Astrocyte of the cerebellum (primary cell): ENCODE measurements around the gene EYS.

Experiments
- DNase-seq: peaks from one replicate; pipeline ENCODE4 v3.0.0-alpha.2; 2011; ENCODE audit warnings: low read depth
- H3K4me3 ChIP-seq: 2 replicates; pipeline ENCODE4 v1.5.1; 2011; ENCODE audit warnings: mild to moderate bottlenecking, low read depth, low read length, moderate library complexity
- CTCF ChIP-seq: IDR thresholded peaks from 2 replicates; pipeline ENCODE4 v1.5.1; 2012; ENCODE audit warnings: low read length, low read depth, moderate library complexity, mild to moderate bottlenecking; ENCODE audit errors: missing control alignments
- in situ Hi-C: cut with HindIII; loops from 2 replicates; pipeline ENCODE4 v1.10.0; 2017; ENCODE audit warnings: low sequenced_read_pairs

Gene EYS

GRCh38 chr6:64299176-64299575 is 1407.8 kb downstream of the EYS start:
- DNase-seq = no peak
- in situ Hi-C loops = no loop called here
- no peak overlapping the region for H3K4me3 ChIP-seq
- TF ChIP-seq CTCF = no peak

- no peak for TF ChIP-seq CTCF
- no peak overlapping the region for H3K4me3 ChIP-seq
- in situ Hi-C loops = no loop called here
- no peak for DNase-seq
These were observed 1413.0 kb downstream of the EYS start for GRCh38 chr6:64294034-64294433.

GRCh38 chr6:64293298-64293697 is 1413.7 kb downstream of the EYS start:
- TF ChIP-seq CTCF = no peak
- in situ Hi-C loops = no loop called here
- H3K4me3 ChIP-seq = no peak overlapping the region
- no peak for DNase-seq

GRCh38 chr6:64290867-64291266 is 1416.2 kb downstream of the EYS start:
- H3K4me3 ChIP-seq = no peak overlapping the region
- TF ChIP-seq CTCF = no peak
- in situ Hi-C loops = no loop called here
- DNase-seq = no peak

- DNase-seq = no peak
- in situ Hi-C loops = no loop called here
- no peak for TF ChIP-seq CTCF
- H3K4me3 ChIP-seq = no peak overlapping the region
These were observed 1417.1 kb downstream of the EYS start for GRCh38 chr6:64289931-64290330.

GRCh38 chr6:64288351-64288750 is 1418.7 kb downstream of the EYS start:
- H3K4me3 ChIP-seq = no peak overlapping the region
- in situ Hi-C loops = no loop called here
- DNase-seq = no peak
- TF ChIP-seq CTCF = no peak

GRCh38 chr6:64281167-64281566 is 1425.9 kb downstream of the EYS start:
- no peak for TF ChIP-seq CTCF
- no peak overlapping the region for H3K4me3 ChIP-seq
- in situ Hi-C loops = no loop called here
- no peak for DNase-seq
